Activated CD4-positive, alpha-beta T cell treated with anti-CD3 and anti-CD28 coated beads for 36 hours (primary cell): ENCODE measurements around the gene POM121L2. TPM values are rescaled to one million over a fixed set of nuclear protein-coding genes. Genes with fewer than 3 reads are reported as not detected.
A peak's percentile ranks its signal among the peaks of the same experiment; 100 is the strongest.

ENCODE experiments used
- ATAC-seq: fragments of 200-7000 bp; cut with Tn5 transposase; one replicate; pipeline ENCODE4 v1.10.0; 2021; ENCODE audit warnings: mild to moderate bottlenecking, moderate library complexity
- CTCF ChIA-PET: fragments of 350-600 bp; sonication (Branson Sonifier 250); formaldehyde crosslinking; loops from one replicate; lab custom pipeline; 2021; ENCODE audit warnings: antibody characterized with exemption; lab: Charles Lee
- POLR2A ChIA-PET: fragments of 350-600 bp; sonication (Branson Sonifier 250); formaldehyde crosslinking; loops from one replicate; lab custom pipeline; 2021; ENCODE audit warnings: antibody characterized with exemption, inconsistent platforms; lab: Charles Lee
- DNase-seq: peaks from one replicate; pipeline ENCODE4 v3.0.0-alpha.2; 2020
- H3K27ac Mint-ChIP-seq: one replicate; pipeline ENCODE4 v1.8.0; 2021; ENCODE audit warnings: mixed read lengths
- H3K27me3 Mint-ChIP-seq: one replicate; pipeline ENCODE4 v1.8.0; 2021; ENCODE audit warnings: mixed read lengths
- H3K36me3 Mint-ChIP-seq: one replicate; pipeline ENCODE4 v1.8.0; 2021; ENCODE audit warnings: low read depth, mixed read lengths
- H3K4me1 Mint-ChIP-seq: one replicate; pipeline ENCODE4 v1.8.0; 2021; ENCODE audit warnings: mixed read lengths
- H3K4me3 Mint-ChIP-seq: one replicate; pipeline ENCODE4 v1.8.0; 2021; ENCODE audit warnings: mild to moderate bottlenecking, moderate library complexity, mixed read lengths
- H3K9me3 Mint-ChIP-seq: one replicate; pipeline ENCODE4 v1.8.0; 2021; ENCODE audit warnings: low read depth, mixed read lengths
- intact Hi-C, 2 experiments: fragments of 100-400 bp; cut with DNase I in 1 of 2; cut with micrococcal nuclease in 1 of 2; formaldehyde crosslinking; loops; one replicate each; pipeline versions ENCODE4 v1.14.2 to v1.15.1; 2022 to 2024; cut with DNase I, micrococcal nuclease
- total RNA-seq, 2 experiments: library from RNA; stranded (reverse); gene quantifications; one replicate each; pipeline ENCODE4 v1.2.3, GENCODE V29; 2021

The POM121L2 gene
- total RNA-seq, 2 experiments from 2014 or later, result not detected

- Mint-ChIP-seq H3K27me3 (peaks cover 79% of the 10 kb centered on the region), H3K4me1 (peaks cover 15% of the 10 kb centered on the region), H3K27ac (no peak overlapping the region), H3K36me3 (peaks cover 14% of the 10 kb centered on the region), H3K9me3 (peaks cover 27% of the 10 kb centered on the region), H3K4me3 (no peak overlapping the region)
- no peak for DNase-seq
- CTCF ChIA-PET, result interaction anchor here (0.9 kb wide), 1 partner anchor 58 kb away, joined by 3 read pairs; no protein-coding TSS in a partner anchor
- POLR2A ChIA-PET, result no interaction called here
- intact Hi-C loops, result loop anchor here in 1 of 2 experiments (1.0 to 10.0 kb wide), 3 partner anchors 13 to 1441 kb away; no protein-coding TSS in a partner anchor
- no peak for ATAC-seq
Observed at GRCh38 chr6:27293436-27294098, 18.5 kb downstream of the POM121L2 start.

DNA sequence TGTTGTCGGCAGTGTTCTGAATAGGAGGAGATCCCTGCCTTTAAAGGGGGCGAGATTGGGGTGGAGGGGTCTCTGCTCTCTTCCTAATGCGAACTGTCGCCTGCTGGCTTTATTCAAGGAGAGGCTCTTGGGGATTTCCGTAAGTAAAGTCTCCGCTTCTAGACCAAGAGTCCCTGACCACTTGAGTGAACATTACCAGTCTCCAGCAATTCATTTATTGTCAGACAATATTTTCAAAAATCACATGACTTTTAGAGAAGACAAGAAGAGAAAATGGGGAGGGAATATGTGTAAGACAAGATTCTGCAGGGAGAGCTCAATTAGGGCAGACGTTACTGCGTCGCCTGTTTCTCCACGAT is 21.2 kb downstream of the POM121L2 start:
- Mint-ChIP-seq H3K9me3 (peaks cover 24% of the 10 kb centered on the region), H3K36me3 (peaks cover 18% of the 10 kb centered on the region), H3K27ac (no peak overlapping the region), H3K27me3 (peaks cover 82% of the 10 kb centered on the region), H3K4me3 (no peak overlapping the region), H3K4me1 (peaks cover 19% of the 10 kb centered on the region)
- intact Hi-C loops, result loop anchor here in 1 of 2 experiments (2.0 to 10.0 kb wide), 4 partner anchors 254 to 1484 kb away; no protein-coding TSS in a partner anchor
- POLR2A ChIA-PET, result no interaction called here
- no peak for ATAC-seq
- DNase-seq, result no peak
- CTCF ChIA-PET, result interaction anchor here (0.6 kb wide), 1 partner anchor 377 kb away, joined by 4 read pairs; no protein-coding TSS in a partner anchor

GRCh38 chr6:27290065-27290849 is 21.8 kb downstream of the POM121L2 start:
- ATAC-seq (no peak), DNase-seq (no peak)
- CTCF ChIA-PET, result interaction anchor here (0.6 kb wide), 1 partner anchor 377 kb away, joined by 4 read pairs; no protein-coding TSS in a partner anchor
- peaks cover 18% of the 10 kb centered on the region for H3K36me3 Mint-ChIP-seq
- peaks cover 14% of the 10 kb centered on the region for H3K4me1 Mint-ChIP-seq
- POLR2A ChIA-PET, result no interaction called here
- peaks cover 21% of the 10 kb centered on the region for H3K9me3 Mint-ChIP-seq
- intact Hi-C loops, result loop anchor here in 1 of 2 experiments (2.0 to 10.0 kb wide), 4 partner anchors 255 to 1485 kb away; no protein-coding TSS in a partner anchor
- H3K27me3 Mint-ChIP-seq, result peaks cover 80% of the 10 kb centered on the region
- no peak overlapping the region for H3K27ac Mint-ChIP-seq
- no peak overlapping the region for H3K4me3 Mint-ChIP-seq

DNA sequence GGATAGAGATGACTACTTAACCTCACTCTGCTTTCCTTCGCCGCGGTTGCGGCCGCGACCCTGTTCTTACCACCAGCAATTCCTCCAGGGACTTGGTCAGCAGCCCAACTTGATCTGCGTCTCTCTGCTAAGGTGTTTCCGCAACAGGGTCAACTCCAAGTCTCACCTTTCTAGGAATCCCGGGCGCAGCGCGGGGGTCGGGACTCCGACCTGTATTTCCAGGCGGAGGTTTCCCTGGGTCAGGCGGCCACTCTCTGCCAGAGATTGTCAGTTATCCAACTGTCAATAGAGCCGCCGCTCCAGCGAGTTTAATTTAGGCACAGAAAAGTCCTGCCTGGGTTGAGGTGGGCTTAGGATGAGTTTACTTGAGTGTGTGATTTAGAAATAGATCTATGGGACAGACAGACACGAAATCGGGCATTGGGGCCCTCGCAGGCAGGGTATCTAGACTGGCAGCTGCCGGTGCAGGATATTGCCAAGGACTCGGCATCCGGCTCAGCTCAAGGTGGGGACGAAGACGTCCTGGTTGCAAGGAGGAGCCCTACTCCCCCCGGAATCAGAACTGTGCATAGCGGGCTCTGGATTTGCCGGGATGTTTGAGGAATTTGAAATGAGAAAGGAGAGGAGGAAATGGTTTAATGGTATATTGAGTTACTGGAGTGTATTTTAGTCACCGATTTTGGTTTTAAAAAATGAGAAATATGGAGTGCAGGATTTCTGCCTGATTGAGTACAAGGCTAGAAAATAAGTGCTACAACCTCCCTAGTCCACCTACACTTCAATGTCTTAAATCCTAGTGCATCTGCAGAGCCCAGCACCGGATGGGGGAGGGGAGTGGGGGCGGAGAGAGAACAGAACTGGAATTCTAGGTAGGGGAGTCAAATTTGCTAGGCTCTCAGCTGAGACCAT is 23.7 kb downstream of the POM121L2 start:
- intact Hi-C loops, result loop anchor here (5.0 to 10.0 kb wide), 2 partner anchors 101 to 1526 kb away; no protein-coding TSS in a partner anchor
- H3K27me3 Mint-ChIP-seq, result peaks cover 81% of the 10 kb centered on the region
- DNase-seq, result no peak
- ATAC-seq, result no peak
- peaks cover 22% of the 10 kb centered on the region for H3K36me3 Mint-ChIP-seq
- no peak overlapping the region for H3K27ac Mint-ChIP-seq
- POLR2A ChIA-PET, result no interaction called here
- H3K4me3 Mint-ChIP-seq, result no peak overlapping the region
- H3K4me1 Mint-ChIP-seq, result peaks cover 14% of the 10 kb centered on the region
- H3K9me3 Mint-ChIP-seq, result peaks cover 26% of the 10 kb centered on the region
- CTCF ChIA-PET, result no interaction called here

DNA sequence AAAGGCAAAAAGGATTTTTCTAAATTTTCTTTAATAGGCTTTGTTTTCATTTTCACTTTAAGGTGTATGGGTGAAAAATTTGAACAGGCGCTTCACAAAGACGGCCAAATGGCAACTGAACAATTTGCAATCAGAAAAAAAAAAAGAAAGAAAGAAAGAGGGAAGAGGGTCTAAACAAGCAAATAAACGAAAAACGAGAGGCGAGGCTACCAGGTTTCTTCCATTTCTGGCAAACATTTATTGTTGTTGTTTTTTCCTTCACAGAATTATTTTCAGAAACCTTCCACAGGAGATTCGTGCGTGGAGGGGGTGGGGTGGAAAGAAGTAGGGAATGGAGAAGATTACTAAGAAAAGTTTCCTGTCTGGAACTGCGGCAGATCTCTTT is 24.3 kb downstream of the POM121L2 start:
- Mint-ChIP-seq H3K4me1 (peaks cover 14% of the 10 kb centered on the region), H3K9me3 (peaks cover 28% of the 10 kb centered on the region), H3K27ac (no peak overlapping the region), H3K4me3 (no peak overlapping the region), H3K36me3 (peaks cover 26% of the 10 kb centered on the region), H3K27me3 (peaks cover 83% of the 10 kb centered on the region)
- DNase-seq, result no peak
- POLR2A ChIA-PET, result no interaction called here
- ATAC-seq, result no peak
- CTCF ChIA-PET, result no interaction called here
- intact Hi-C loops, result loop anchor here (5.0 to 10.0 kb wide), 2 partner anchors 100 to 1527 kb away; no protein-coding TSS in a partner anchor

DNA sequence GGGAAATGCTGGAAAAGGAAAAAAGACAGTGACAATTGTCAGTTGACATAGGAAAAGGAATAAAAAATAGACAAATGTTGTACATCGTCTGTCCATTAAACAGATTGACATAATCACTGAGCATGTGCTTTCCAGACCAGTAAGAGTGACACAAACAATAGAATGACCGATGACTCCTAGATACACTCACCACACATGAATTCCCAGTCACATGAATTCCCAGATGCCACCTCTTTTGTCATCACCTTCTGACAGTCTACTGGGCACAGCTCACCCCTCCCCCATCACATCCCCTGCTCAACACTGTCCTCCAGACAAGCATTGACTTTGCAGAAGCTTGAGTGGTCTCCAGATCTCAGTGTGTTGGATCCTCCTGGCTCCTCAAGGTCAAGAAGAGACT is 25.9 kb downstream of the POM121L2 start:
- Mint-ChIP-seq H3K4me3 (no peak overlapping the region), H3K9me3 (peaks cover 29% of the 10 kb centered on the region), H3K27me3 (peaks cover 81% of the 10 kb centered on the region), H3K36me3 (peaks cover 24% of the 10 kb centered on the region), H3K4me1 (peaks cover 14% of the 10 kb centered on the region), H3K27ac (no peak overlapping the region)
- ATAC-seq (no peak), DNase-seq (no peak)
- ChIA-PET POLR2A (no interaction called here), CTCF (no interaction called here)
- intact Hi-C loops, result loop anchor here (5.0 to 10.0 kb wide), 2 partner anchors 99 to 1529 kb away; no protein-coding TSS in a partner anchor

DNA sequence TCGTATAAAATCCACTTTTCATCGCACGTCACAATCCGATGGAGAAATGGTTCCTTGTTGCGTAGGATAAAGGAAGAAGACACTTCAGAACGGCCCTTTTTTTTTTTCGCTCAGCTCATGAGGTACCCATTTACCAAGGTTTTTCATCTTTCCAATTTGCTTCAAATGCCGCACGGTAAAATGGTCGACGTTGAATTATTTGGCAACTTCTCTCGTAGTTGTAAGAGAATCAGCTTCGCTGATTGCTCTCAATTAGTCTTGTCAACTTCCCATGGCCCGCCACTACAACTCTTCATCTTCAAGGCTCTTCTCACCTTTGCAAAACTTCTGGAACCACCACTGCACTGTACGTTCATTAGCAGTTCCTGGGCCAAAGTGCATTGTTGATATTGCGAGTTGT is 28.8 kb downstream of the POM121L2 start:
- no peak for DNase-seq
- no peak for ATAC-seq
- Mint-ChIP-seq H3K4me1 (peaks cover 17% of the 10 kb centered on the region), H3K4me3 (peak overlapping the region; percentile 8), H3K27ac (no peak overlapping the region), H3K27me3 (peaks cover 74% of the 10 kb centered on the region), H3K36me3 (peaks cover 23% of the 10 kb centered on the region), H3K9me3 (peaks cover 24% of the 10 kb centered on the region)
- intact Hi-C loops, result loop anchor here (2.0 to 10.0 kb wide), 5 partner anchors 14 to 1532 kb away; no protein-coding TSS in a partner anchor
- CTCF ChIA-PET, result no interaction called here
- POLR2A ChIA-PET, result no interaction called here

DNA sequence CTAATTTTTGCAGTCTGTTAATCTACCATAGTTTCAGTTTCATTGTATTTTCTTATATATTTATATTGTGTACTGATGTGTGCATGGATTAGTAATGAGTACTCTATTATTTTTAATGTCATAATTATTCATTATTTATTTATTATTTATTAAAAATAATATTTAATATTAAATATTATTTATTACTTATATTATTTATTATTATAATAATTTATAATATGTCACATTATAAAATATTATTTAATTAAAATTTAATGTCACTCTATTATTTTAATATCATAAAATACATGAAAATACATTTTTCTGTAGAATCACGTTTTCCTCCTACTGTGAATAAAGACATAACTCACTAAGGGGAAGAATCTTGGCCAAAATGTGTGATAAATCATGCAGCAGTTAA is 30.5 kb downstream of the POM121L2 start:
- Mint-ChIP-seq H3K4me3 (no peak overlapping the region), H3K9me3 (peaks cover 24% of the 10 kb centered on the region), H3K4me1 (peaks cover 10% of the 10 kb centered on the region), H3K27me3 (peaks cover 74% of the 10 kb centered on the region), H3K36me3 (peaks cover 19% of the 10 kb centered on the region), H3K27ac (no peak overlapping the region)
- DNase-seq, result no peak
- intact Hi-C loops, result loop anchor here (2.0 to 10.0 kb wide), 5 partner anchors 44 to 1533 kb away; no protein-coding TSS in a partner anchor
- POLR2A ChIA-PET, result no interaction called here
- no peak for ATAC-seq
- CTCF ChIA-PET, result interaction anchor here (0.9 kb wide), 1 partner anchor 103 kb away, joined by 3 read pairs; no protein-coding TSS in a partner anchor

GRCh38 chr6:27281105-27281539 is 31.0 kb downstream of the POM121L2 start:
- Mint-ChIP-seq H3K9me3 (peaks cover 24% of the 10 kb centered on the region), H3K4me3 (no peak overlapping the region), H3K27me3 (peaks cover 73% of the 10 kb centered on the region), H3K4me1 (peaks cover 10% of the 10 kb centered on the region), H3K36me3 (peaks cover 19% of the 10 kb centered on the region), H3K27ac (no peak overlapping the region)
- DNase-seq, result no peak
- no peak for ATAC-seq
- CTCF ChIA-PET, result interaction anchor here (0.8 to 0.9 kb wide), 3 partner anchors 28 to 614 kb away, joined by 3 read pairs; no protein-coding TSS in a partner anchor
- intact Hi-C loops, result loop anchor here (2.0 to 10.0 kb wide), 5 partner anchors 44 to 1534 kb away; no protein-coding TSS in a partner anchor
- POLR2A ChIA-PET, result interaction anchor here (0.6 kb wide), 1 partner anchor 612 kb away, joined by 3 read pairs; a partner anchor contains a TSS

- POLR2A ChIA-PET, result interaction anchor here (0.6 kb wide), 1 partner anchor 612 kb away, joined by 3 read pairs; a partner anchor contains a TSS
- DNase-seq (no peak), ATAC-seq (no peak)
- Mint-ChIP-seq H3K4me1 (peaks cover 10% of the 10 kb centered on the region), H3K27ac (no peak overlapping the region), H3K36me3 (peaks cover 19% of the 10 kb centered on the region), H3K4me3 (peak overlapping the region; percentile 58), H3K27me3 (peaks cover 74% of the 10 kb centered on the region), H3K9me3 (peaks cover 24% of the 10 kb centered on the region)
- CTCF ChIA-PET, result interaction anchor here (0.8 to 0.9 kb wide), 2 partner anchors 27 to 615 kb away, joined by 3 read pairs; no protein-coding TSS in a partner anchor
- intact Hi-C loops, result loop anchor here (1.0 to 10.0 kb wide), 6 partner anchors 13 to 1534 kb away; no protein-coding TSS in a partner anchor
Observed at GRCh38 chr6:27280540-27281000, 31.5 kb downstream of the POM121L2 start.
